ENCODE data around the gene ABCA1.
"Not testable (repeated sequence)": the region's sequence is repeated elsewhere in the genome, so short reads cannot be mapped to it uniquely, and the experiment has no call there.

ABCA1 gene

GRCh38 chr9:104905931-104906330 is 22.0 kb downstream of the ABCA1 start:
- no peak for DNase-seq

DNA sequence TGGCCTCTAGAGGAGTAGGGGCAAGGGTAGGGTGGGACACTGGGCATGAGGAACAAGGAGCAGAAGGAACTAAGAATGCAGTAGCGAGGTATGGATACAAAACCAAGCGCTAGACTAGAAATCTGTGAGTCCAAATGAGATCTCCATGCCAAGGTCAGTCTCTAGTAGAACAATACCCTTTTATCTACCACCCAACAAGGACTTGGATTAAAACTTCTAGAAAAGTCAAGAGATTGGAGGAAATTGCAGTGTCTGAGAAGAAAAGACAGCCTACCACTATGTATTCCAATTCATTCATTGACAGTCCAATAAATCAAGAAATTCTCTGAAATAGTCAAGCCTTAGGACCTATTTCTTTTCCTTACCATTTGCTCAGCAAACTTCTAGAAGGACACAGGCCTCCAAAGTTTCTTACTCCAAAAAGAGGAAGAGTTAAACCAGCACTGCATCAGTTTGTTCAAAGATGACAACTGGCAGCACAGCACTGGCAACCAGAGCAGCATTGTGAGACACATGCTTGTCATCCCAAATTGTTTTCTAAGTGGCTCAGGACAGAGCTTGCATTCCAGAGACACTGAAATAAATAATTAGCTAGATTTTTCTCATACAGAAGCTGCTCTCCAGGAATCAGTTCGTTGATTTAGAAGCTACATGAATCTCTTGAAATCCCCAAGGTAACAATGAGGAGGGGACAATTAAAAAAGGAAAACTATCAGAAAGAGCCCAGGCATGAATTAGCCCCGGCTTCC is 22.6 kb downstream of the ABCA1 start:
- DNase-seq: peak in 2 of 4 experiments; percentile 28 to 42

DNA sequence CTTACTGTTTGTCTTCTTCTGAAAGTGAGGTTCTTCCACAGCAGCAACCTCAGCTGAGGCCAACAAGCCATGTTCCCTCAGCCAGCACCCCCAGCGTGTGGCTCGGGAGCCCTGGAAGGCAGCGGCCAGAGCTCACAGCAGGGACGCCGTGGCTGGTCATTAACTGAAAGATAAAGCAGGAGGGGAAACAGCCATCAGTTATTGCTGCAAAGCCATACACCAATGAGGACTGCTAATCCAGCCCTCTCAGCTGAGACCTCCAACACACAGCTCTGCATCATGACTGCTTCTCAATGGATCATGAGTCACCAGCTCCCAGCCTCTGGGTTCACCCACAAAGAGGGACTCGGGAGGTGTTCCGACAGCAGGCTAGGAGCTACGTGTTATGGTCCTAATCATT is 24.3 kb downstream of the ABCA1 start:
- DNase-seq: no peak

DNA sequence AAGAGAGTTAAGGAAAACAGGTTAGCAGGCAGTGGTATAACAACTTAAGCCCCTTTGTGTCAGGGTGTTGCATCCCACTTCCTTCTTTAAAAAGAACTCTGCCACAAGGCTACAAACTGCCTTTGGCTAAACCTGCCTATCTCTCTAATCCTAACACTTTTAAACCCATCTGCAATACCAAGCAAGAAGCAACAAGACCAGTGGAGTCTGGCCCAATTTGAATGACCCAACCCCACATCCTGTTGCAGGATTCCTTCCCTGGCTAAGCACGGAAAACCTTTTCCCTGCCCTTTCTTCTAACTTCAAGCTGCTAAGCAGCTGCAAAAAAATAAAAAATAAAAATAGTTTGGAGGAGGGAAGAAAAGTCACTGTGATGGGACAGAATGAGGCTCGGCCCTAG is 27.1 kb downstream of the ABCA1 start:
- no peak for DNase-seq

DNA sequence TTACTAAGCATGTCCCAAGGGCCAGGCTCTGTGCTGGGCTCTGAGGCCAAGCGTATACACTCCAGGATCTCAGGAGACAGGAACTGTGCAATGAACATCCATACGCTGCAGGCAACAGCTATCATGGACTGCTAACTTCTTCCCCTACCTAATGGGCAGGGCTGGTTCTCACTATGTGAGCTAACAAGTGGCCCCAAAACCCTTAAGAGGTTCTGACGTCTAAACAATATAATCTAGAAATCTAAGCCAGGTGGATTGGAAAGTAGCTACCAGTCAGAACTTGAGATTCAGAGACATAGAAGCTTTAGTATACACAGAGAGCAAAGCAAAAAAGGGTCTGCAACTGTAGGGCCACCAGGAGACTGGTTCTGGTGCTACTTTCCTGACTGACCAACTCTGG is 27.6 kb downstream of the ABCA1 start:
- DNase-seq: no peak

- no peak for DNase-seq
Observed at GRCh38 chr9:104899759-104900247, 28.2 kb downstream of the ABCA1 start.

- not testable (repeated sequence) for DNase-seq
Observed at GRCh38 chr9:104898376-104898775, 29.6 kb downstream of the ABCA1 start.

DNA sequence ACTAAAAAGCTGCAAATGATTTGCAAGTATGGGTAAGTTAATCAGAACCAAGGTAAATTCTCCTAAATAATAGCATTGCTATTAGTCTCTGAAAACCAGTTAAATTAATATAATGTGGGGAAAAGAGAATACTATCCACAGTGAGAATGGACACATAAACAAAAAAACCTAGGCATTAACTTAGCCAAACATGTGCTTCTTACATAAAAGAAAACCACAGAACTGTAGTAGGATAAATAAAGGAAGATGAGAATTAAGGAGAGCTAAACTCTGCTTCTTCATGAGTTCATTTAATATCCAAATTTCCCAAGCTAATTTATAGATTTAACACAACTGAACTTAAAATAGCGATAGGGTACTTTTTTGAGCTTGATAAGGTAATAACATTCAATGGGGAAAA is 31.8 kb downstream of the ABCA1 start:
- no peak for DNase-seq

- no peak for DNase-seq
Observed at GRCh38 chr9:104895572-104895971, 32.4 kb downstream of the ABCA1 start.

DNA sequence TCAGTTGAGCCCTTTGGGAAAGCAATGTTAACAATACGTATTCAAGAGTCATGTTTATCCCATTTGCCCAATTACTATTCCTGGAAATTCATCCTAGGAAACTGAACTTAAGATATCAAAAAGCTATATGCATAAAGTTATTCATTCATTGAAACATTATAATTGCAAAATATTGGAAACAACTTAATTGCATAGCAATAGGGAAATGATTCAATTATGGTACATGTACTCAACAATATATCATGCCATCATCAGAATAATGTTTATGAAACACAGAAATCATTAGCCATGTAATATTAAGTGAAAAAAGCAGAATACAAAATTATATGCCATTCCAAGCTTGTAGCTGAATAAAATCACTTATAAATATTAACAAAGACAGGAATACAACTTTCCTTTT is 35.3 kb downstream of the ABCA1 start:
- no peak for DNase-seq

- DNase-seq: no peak
Observed at GRCh38 chr9:104890433-104890770, 37.6 kb downstream of the ABCA1 start.

DNA sequence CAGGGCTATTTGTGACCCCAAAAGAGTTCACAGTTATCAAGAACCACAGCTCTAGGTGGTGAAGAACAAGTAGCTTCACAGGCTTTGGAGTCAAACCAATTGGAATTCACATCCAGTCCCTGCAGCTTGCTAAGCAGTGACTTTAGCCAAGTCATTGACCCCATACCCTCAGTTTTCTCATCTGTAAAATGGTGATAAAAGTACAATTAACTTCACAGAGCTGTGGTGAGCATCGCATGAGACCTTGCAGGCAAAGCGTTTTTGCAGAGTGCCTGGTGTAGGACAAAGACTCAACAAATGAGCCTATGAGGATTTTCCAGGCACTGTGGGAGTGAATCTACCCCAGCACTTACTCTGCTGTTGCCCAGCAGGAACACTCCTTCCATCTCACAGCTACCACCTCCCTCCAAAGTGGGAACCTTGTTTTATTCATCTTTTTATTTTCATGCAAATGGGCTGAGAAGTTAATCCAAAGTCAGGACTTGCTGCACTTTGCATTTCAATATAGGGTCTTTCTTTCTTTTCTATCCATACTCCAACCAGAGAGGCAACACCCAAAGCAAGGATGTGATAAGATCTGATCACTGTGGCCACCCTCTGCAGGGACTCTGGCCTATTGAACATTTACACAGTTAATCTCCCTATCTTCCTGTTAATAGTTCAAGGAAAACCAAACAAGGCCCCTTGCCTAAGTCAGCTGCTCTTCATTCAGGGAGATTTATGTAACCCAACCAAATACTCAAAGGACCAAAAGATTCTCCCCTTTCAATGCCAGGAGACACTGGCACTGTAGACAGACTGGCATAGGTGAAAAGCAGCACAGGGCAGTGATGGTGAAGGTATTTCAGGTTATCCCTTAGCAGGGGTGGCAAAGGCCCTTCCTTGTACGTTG is 41.9 kb downstream of the ABCA1 start:
- no peak for DNase-seq

DNA sequence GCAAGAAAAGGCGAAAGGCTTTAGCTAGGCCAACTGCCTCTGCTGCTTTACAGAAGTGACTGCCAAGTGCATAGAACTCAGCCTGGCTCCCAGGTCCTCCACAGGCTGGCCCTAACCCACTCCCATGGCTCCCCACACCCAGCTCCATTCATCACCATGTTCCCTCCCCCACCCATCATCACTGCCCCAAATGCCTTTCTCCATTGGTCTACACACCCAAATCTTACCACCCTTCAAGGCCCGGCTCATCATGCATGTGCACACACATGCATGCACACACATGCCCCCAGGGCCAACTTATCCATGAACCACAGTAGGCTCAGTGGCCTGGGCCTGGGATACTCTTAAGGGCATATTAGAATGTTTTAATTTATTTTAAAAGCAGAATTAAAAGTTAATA is 44.8 kb downstream of the ABCA1 start:
- DNase-seq: no peak

GRCh38 chr9:104882566-104882965 is 45.4 kb downstream of the ABCA1 start:
- DNase-seq: no peak

- DNase-seq: no peak
Observed at GRCh38 chr9:104882086-104882485, 45.9 kb downstream of the ABCA1 start.

GRCh38 chr9:104879555-104880309 is 48.2 kb downstream of the ABCA1 start:
- no peak for DNase-seq

DNA sequence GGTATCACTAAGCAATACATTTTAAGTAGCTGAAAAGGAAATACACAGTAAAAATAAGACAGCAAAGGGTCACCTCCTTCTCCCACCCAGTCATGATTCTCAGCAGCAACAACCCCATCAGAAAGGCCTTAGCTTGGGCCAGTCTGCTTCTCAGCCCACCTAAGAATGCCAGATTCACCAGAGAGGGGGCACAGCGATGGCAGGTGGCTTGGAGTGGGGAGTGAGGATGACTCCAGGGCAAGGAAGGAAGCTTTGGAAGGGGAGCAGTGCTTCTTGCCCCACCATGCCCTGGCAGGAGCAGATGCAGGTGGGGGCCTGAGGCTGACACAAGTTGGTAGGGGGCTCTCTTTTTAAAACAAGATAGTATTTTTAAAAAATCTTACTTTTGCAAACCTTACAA is 51.4 kb downstream of the ABCA1 start:
- no peak for DNase-seq

DNA sequence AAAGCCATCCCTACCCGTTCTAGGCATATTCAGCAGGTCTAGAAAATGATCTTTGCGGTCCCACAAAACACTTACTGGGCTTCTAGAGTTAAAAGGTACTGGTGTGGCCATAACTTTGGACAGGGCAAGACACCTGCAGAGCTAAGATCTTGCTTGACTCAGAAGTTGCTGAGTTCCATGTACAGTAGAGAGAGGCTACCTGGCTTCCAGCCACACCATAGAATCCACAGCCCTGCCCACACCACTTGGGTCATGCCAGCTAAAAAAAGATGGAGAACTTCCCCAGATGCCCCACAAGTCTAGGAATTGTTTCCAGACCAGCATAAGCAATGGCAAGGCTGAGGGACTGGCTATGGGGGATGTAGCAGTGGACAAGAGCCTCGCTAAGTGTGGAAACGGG is 52.1 kb downstream of the ABCA1 start:
- DNase-seq: no peak

- peak in 3 of 4 experiments; percentile 33 to 55 (median 43) for DNase-seq
Observed at GRCh38 chr9:104875320-104875719, 52.6 kb downstream of the ABCA1 start.

- no peak for DNase-seq
Observed at GRCh38 chr9:104873489-104873850, 54.5 kb downstream of the ABCA1 start.

DNA sequence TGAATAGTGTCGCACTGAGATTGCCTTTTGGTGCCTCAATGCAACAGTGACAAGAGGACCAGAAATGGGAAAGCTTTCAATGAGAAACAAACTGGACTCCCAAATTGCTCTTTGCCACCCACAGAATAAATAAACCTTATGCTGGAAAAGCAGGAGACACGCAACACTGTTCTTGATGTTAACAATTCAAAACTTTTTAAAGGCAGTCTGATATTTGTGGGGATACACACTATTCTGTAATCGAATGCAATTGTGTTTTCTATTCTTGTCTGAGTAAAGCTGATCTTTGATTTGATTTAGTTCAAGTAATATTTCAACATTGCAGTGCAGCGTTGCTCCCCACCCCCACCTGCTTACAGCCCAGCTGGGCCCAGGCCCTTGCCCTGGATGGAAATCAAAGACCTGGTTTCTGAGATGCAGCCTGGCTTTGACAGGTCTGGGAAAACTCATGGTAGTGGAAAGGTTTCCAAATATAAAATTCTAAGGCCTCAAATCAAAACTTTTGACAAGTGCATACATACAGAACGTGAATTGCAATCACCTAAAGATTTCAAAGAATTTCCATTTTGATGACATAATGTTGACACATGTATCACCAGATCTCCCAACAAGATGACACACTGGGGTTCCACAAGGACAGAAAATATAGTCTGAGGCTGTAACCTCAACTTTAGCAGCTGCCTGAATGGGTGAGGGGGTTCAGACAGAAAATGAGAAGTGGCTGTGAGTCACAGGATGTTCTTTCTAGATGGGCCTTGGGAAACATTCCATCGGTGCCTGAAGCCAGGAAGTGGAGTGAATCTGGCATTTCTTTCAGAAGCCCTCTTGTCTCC is 55.1 kb downstream of the ABCA1 start:
- DNase-seq: peak; percentile 91 to 98 (median 94)

DNA sequence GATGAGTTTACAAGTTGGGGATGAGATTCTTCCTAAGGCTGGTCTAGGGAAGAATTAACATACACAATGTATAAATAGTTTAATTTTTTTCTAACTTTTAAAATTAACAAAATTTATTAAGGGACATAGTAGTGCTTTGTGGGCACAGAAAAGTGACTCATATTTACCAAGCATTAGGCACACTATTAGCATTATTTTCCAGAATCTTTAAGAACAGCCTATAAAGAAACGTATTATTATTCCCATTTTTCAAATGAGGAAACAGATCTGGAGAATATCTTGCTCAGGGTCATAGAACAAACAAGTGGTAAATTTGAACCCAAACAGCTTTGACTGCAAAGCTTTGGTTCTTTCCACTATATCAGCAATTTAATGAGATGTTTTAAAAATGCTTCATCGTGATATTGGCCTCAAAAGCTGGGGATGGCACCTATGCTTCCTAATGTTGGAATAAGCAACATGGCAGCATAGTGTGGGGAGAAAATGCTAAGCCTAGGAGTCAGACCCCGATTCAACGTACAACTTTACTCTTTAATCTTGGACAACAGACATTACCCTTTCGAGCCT is 55.9 kb downstream of the ABCA1 start:
- DNase-seq: peak in 2 of 4 experiments; percentile 24 to 32

All from suppressor macrophage (primary cell).